Mesothelial cell of epicardium (in vitro differentiated cells): ENCODE measurements around the gene PRKG1. TPM values are rescaled to one million over a fixed set of nuclear protein-coding genes. Genes with fewer than 3 reads are reported as not detected.
A peak's percentile ranks its signal among the peaks of the same experiment; 100 is the strongest.

Source experiments
- DNase-seq, 2 experiments: peaks; one replicate each; pipeline ENCODE4 v3.0.0; 2021; ENCODE audit warnings: low spot score in 2 of 2; ENCODE audit not compliant: unreplicated experiment in 2 of 2
- H3K27ac Mint-ChIP-seq: 2 replicates; pipeline ENCODE4 v1.8.0; 2021; ENCODE audit warnings: mixed read lengths
- H3K27me3 Mint-ChIP-seq: 2 replicates; pipeline ENCODE4 v1.8.0; 2021; ENCODE audit warnings: low read depth, mixed read lengths
- H3K36me3 Mint-ChIP-seq: 2 replicates; pipeline ENCODE4 v1.8.0; 2021; ENCODE audit warnings: mixed read lengths
- H3K4me1 Mint-ChIP-seq: 2 replicates; pipeline ENCODE4 v1.8.0; 2021; ENCODE audit warnings: mixed read lengths
- H3K4me3 Mint-ChIP-seq: 2 replicates; pipeline ENCODE4 v1.8.0; 2021; ENCODE audit warnings: mild to moderate bottlenecking, moderate library complexity, mixed read lengths
- H3K9me3 Mint-ChIP-seq: 2 replicates; pipeline ENCODE4 v1.8.0; 2021; ENCODE audit warnings: mixed read lengths
- total RNA-seq: library from RNA; stranded (reverse); gene quantifications from 3 replicates; pipeline ENCODE4 v1.2.1, GENCODE V29; 2021
- TF ChIP-seq, protein P1 (sequence below): fragments of 200-600 bp; sonication (generic); IDR thresholded peaks from one replicate; pipeline ENCODE4 v1.5.0; 2021; ENCODE audit warnings: antibody characterized with exemption; ENCODE audit not compliant: unreplicated experiment

PRKG1 gene
- total RNA-seq, 1 donor from 2014 or later: 37.0 TPM

DNA sequence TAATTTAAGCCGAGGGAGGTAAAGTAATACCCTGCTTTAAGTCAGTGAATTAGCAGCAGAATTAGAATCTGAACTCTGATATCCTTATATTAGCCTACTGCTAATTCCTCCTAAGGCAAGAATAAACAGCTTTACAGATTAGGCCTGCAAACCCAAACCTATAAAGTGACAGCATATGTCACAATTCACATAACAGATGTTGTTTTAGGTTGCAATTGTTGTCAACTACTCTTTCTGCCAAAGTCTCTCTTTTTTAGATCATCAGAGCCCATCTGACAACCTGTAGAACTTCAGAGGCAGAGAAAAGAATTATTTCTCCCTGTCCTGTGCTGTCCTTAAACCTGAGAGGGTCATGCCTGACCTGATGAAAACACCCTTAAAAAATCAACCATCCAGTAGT lies 167.2 kb downstream of the PRKG1 start:
- H3K4me1 Mint-ChIP-seq: peaks cover 29% of the 10 kb centered on the region
- no peaks in the 10 kb centered on the region for H3K9me3 Mint-ChIP-seq
- no peak overlapping the region for H3K4me3 Mint-ChIP-seq
- no peak for DNase-seq
- H3K27ac Mint-ChIP-seq: no peak overlapping the region
- H3K36me3 Mint-ChIP-seq: no peaks in the 10 kb centered on the region
- H3K27me3 Mint-ChIP-seq: no peaks in the 10 kb centered on the region
- TF ChIP-seq, protein P1, sequence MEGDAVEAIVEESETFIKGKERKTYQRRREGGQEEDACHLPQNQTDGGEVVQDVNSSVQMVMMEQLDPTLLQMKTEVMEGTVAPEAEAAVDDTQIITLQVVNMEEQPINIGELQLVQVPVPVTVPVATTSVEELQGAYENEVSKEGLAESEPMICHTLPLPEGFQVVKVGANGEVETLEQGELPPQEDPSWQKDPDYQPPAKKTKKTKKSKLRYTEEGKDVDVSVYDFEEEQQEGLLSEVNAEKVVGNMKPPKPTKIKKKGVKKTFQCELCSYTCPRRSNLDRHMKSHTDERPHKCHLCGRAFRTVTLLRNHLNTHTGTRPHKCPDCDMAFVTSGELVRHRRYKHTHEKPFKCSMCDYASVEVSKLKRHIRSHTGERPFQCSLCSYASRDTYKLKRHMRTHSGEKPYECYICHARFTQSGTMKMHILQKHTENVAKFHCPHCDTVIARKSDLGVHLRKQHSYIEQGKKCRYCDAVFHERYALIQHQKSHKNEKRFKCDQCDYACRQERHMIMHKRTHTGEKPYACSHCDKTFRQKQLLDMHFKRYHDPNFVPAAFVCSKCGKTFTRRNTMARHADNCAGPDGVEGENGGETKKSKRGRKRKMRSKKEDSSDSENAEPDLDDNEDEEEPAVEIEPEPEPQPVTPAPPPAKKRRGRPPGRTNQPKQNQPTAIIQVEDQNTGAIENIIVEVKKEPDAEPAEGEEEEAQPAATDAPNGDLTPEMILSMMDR: no peak

DNA sequence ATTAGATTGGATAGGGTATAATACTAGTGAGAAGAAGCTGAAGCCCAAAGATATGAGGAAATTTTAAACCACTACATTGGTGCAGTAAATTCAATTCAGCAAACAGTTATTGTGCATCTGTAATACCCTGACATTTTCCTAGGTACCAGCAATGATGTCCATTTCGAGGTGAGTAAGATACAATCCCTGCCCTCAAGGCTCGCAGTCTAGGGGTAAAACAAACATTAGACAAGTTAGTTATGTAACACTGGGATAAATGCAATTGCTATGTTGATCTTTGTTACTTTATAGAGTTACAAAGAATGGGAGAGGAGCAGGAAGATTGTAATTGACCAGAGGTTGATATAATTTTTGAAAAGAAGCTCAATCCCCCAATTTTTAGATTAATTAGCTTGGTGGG lies 168.1 kb downstream of the PRKG1 start:
- no peaks in the 10 kb centered on the region for H3K9me3 Mint-ChIP-seq
- no peaks in the 10 kb centered on the region for H3K27me3 Mint-ChIP-seq
- no peak for DNase-seq
- TF ChIP-seq, protein P1: no peak
- no peaks in the 10 kb centered on the region for H3K36me3 Mint-ChIP-seq
- H3K4me3 Mint-ChIP-seq: no peak overlapping the region
- no peak overlapping the region for H3K27ac Mint-ChIP-seq
- peaks cover 36% of the 10 kb centered on the region for H3K4me1 Mint-ChIP-seq

DNA sequence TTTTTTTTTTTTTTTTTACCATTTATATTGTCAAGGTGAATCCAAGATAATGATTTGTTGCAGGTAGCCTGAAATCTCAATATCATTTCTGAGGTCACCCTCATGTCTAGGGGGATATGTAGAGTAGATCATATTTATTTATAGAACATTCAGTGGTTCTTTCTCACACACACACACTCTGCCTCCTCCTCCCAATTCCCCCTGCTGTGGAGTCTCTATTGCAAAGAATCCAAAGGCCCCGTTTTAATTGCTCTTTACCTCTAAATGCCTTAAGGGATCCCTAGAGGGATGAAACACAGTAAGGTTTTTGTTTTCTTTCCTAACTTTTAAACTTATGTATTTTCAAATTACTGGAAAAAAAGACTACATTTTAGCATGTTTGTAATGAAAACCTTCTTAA lies 170.0 kb downstream of the PRKG1 start:
- DNase-seq: no peak
- H3K9me3 Mint-ChIP-seq: no peaks in the 10 kb centered on the region
- no peak overlapping the region for H3K4me3 Mint-ChIP-seq
- TF ChIP-seq, protein P1: no peak
- H3K27me3 Mint-ChIP-seq: no peaks in the 10 kb centered on the region
- H3K36me3 Mint-ChIP-seq: no peaks in the 10 kb centered on the region
- peak overlapping the region; percentile 81 for H3K27ac Mint-ChIP-seq
- H3K4me1 Mint-ChIP-seq: peaks cover 39% of the 10 kb centered on the region

DNA sequence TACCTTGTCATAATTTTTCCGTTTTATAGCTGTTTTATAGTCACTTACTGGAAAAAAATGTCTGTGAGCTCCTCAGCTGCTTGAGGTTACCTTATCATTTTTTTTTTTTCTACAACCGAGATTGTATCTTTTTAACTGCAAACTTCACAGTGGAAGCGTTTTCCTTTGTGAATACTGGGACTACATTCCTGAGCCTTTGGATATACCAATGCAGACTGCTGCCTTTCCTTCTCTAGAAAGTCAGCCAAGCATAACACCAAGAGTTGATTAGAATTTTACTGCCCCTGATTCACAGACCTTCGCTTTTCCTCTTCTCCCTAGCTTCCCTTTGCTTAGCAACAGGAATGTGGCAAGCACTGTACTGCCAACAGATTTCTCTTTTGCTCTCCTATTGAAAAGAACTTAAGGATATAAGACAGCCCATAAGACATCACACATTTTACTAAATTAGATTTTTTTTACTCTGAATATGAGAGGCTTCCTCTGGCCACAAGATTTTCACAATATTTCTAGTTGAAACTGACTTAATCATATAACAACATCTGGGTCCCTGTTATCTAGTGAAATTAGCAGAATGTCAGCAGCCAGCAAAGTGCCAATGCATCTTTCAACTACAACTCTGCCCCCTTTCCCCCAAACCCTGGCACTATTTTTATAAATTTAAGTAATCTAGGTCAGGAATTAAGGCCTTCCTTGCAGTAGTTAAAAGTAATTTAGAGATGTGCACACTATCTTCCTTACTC lies 170.6 kb downstream of the PRKG1 start:
- no peak for DNase-seq
- no peaks in the 10 kb centered on the region for H3K9me3 Mint-ChIP-seq
- TF ChIP-seq, protein P1: no peak
- H3K4me1 Mint-ChIP-seq: peaks cover 41% of the 10 kb centered on the region
- H3K36me3 Mint-ChIP-seq: no peaks in the 10 kb centered on the region
- H3K27ac Mint-ChIP-seq: peak overlapping the region; percentile 81
- H3K27me3 Mint-ChIP-seq: no peaks in the 10 kb centered on the region
- H3K4me3 Mint-ChIP-seq: no peak overlapping the region

DNA sequence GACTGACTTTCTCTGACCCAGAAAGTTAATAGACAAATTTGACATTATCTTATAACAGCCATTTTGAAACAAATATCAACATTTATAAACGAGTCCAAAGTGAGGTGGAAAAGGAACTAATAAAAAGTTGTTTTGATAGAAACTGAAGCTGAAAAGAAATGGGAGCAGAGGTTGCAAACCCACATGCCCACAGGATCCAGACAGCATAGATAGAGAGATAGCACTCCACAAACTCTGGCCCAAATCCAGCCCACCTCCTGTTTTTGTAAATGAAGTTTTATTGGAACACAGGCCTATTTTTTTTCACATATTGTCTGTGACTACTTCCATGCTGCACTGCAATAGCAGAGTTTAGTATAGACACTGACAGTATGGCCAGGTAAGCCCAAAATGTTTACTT lies 171.9 kb downstream of the PRKG1 start:
- TF ChIP-seq, protein P1: no peak
- H3K4me3 Mint-ChIP-seq: no peak overlapping the region
- no peaks in the 10 kb centered on the region for H3K27me3 Mint-ChIP-seq
- H3K27ac Mint-ChIP-seq: no peak overlapping the region
- DNase-seq: no peak
- no peaks in the 10 kb centered on the region for H3K36me3 Mint-ChIP-seq
- H3K4me1 Mint-ChIP-seq: peaks cover 53% of the 10 kb centered on the region
- H3K9me3 Mint-ChIP-seq: no peaks in the 10 kb centered on the region
